ENCODE data around the gene TXNDC2.

TXNDC2 gene

DNA sequence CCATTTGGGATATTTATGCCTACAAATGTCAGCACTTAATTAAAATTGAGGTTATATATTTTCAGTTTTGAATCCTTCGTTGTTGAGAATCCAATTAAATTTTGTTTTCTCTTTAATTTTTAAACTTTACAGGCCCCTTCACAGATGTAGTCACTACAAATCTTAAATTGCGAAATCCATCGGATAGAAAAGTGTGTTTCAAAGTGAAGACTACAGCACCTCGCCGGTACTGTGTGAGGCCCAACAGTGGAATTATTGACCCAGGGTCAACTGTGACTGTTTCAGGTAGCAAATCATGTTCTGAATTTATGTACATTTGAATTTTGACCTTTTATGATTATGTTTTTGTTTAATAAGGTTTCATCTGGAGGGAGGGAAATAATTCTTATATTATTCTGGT is 45.9 kb downstream of the TXNDC2 start:
- TF ChIP-seq, protein P1, sequence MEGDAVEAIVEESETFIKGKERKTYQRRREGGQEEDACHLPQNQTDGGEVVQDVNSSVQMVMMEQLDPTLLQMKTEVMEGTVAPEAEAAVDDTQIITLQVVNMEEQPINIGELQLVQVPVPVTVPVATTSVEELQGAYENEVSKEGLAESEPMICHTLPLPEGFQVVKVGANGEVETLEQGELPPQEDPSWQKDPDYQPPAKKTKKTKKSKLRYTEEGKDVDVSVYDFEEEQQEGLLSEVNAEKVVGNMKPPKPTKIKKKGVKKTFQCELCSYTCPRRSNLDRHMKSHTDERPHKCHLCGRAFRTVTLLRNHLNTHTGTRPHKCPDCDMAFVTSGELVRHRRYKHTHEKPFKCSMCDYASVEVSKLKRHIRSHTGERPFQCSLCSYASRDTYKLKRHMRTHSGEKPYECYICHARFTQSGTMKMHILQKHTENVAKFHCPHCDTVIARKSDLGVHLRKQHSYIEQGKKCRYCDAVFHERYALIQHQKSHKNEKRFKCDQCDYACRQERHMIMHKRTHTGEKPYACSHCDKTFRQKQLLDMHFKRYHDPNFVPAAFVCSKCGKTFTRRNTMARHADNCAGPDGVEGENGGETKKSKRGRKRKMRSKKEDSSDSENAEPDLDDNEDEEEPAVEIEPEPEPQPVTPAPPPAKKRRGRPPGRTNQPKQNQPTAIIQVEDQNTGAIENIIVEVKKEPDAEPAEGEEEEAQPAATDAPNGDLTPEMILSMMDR (conservative IDR thresholded peaks at IDR 0.05; ENCODE audit: low read depth, low read length), result no peak
- DNase-seq (ENCODE audit: low read depth), result no peak
- H3K4me3 ChIP-seq (ENCODE audit: low read length), result no peak overlapping the region

DNA sequence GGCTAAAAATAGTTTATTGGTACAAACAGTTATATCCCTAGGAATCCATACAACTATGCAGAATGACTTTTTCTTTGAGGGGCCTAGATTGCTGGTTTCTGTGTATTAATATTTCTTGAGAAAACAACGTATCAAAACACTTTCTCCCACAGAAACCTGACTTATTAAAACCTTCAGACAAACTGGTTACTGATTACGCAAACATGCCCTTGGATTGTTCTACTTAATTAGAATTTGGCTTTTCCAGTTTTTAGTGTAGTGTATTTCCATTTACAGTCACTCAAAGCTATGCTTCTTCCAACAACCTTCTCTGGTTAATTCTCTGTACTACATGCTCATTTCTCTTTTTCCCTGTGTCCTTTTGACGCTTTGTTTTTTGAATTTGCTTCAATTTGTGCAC is 48.1 kb downstream of the TXNDC2 start:
- DNase-seq (ENCODE audit: low read depth), result no peak
- TF ChIP-seq, protein P1 (conservative IDR thresholded peaks at IDR 0.05; ENCODE audit: low read depth, low read length), result no peak
- H3K4me3 ChIP-seq (ENCODE audit: low read length), result no peak overlapping the region

DNA sequence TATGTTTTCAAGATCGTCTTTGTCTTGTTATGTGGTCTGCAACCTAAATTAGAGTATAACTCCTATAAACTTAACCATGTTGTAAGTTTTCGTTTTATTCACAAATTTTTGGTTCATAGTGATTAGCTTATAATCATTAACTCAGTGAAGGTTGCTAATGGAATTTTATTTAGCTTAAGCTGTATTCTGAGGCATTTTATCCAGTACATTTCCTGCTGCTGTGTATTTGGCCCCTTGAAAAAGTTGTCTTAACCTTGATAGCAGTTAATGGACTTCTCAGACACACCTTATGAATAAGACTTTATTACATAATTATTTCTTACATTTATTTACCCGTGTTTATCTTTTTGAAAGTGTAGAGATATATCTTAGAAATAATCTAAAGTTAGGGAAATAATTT is 48.5 kb downstream of the TXNDC2 start:
- H3K4me3 ChIP-seq (ENCODE audit: low read length), result no peak overlapping the region
- DNase-seq (ENCODE audit: low read depth), result no peak
- TF ChIP-seq, protein P1 (conservative IDR thresholded peaks at IDR 0.05; ENCODE audit: low read depth, low read length), result no peak
